Epidermal melanocyte (primary cell): ENCODE data around the gene SLC45A3.

Source experiments
- DNase-seq: peaks from one replicate; pipeline ENCODE4 v3.0.0; 2011; ENCODE audit warnings: low spot score; ENCODE audit not compliant: insufficient read length

SLC45A3 gene

GRCh38 chr1:205668951-205669340 lies 11.4 kb downstream of the SLC45A3 start:
- no peak for DNase-seq

DNA sequence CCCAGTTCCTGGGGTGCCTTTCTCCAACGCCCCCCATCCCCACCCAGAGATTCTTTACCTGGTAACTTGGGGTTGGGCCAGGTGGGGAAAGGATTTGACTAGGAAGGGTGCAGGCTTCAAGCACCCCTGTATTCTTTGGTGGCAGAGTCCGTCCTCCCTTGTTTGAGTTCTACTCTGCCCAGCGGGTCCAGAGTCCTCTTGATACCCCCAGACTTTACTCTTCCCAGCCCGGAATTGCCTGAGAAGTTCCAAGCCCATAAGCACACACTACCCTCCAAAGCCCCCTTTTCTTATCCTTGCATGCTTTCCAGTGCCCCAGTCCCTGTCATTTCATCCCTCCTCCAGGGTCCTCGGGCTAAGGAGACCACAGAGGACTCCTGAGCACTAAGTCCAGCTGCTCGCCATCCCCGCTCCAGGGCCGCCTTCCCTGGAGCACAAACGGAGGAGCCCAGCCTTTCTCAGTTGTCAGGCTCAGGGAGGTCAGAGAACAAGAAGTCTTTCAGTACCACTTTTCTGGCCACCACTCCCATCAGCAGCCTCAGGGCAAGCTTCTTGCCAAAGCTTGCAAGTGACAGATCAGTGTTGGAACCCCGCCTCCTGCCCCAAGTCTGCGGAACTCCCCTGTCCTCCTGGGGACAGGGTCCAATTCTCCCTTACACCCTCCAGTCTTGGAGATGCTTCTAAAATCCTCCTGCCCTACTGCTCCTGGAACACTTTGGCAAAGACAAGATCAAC lies 12.2 kb downstream of the SLC45A3 start:
- no peak for DNase-seq

- no peak for DNase-seq
Measured at GRCh38 chr1:205666372-205667166, 13.7 kb downstream of the SLC45A3 start.

DNA sequence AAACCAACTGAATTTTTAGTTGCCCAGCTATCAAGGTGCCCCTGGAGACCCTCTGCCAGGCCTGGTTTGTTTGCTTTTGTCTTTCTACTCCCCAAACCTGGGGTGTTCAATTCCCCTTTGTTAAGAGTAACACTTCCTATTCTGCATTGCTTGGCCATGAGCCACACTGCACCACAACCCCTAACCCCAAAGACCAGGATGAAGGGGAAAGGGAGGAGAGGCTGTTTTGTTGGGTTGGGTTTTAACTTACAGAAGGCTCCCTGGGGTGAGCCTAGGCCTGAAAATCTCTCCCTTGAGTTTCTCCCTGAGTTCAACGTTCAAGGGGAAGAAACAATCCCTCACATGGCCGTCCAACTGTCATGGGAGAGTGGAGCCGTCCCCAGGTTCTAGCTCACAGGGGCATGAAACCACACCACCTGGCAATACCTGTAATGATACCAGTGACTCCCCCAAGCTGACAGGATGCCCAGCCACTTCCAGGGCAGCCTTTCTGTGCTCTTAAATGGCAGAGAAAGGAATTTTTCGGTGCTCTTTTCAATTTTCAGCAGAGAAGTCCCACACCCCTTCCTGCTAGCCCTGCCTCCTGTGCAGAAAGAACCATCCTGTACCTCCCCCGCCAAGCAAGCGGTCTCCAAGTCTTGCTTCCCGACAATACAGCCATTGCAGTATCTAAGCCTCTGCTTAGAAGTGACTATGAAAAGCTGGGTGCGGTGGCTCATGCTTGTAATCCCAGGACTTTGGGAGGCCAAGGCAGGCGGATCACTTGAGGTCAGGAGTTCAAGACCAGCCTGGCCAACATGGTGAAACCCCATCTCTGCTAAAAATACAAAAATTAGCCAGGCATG lies 14.9 kb downstream of the SLC45A3 start:
- no peak for DNase-seq

- DNase-seq, result no peak
Measured at GRCh38 chr1:205664399-205665017, 15.8 kb downstream of the SLC45A3 start.

- no peak for DNase-seq
Measured at GRCh38 chr1:205663286-205663936, 16.9 kb downstream of the SLC45A3 start.

DNA sequence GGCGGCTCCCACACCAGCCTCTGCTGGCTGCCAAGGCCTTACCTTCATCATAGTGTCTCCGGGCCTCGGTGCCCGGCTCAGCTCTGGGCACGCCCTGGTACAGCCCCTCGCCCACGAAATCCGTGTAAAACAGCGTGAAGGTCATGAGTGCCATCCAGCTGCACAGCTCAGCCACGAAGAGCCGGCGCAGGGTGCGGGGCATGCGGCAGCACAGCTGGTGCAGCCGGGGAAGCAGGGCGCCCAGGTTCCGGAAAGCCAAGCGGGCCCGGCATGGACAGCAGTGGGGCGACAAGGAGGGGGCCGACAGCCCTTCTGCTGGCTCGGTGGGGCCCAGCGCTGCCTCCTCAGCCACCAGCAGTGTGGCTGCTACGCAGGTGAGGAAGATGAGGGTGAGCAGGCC lies 17.5 kb downstream of the SLC45A3 start:
- no peak for DNase-seq

DNA sequence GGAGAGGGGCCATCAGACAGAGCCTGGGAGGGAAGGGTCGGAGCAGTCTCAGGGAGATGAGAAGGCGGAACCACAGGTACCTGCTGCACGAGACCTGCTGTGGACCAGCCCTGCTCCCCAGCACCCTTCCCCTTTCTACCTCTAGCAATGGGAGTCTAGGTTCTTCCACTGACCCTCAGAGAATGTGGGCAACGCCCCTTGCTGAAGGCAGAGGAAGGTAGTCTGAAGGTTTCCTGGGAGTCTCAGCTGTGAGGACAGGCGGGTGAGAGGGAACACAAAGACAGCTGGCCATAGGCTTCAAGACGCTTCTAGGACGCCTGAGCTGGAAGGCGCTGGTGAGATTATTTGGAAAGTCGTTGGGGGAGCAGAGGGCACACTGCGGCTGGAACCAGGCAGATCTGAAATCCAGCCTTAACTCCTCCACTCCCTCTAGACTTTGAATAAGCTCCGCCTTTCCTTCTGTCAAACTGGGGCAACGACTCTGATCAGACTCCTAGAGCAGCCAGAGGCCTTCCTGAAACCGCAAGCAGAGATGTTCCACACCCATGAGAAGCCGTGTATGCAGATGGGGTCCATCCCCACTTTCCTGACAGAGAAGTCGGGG lies 18.1 kb downstream of the SLC45A3 start:
- no peak for DNase-seq

- DNase-seq, result no peak
Measured at GRCh38 chr1:205661429-205662134, 18.7 kb downstream of the SLC45A3 start.

GRCh38 chr1:205660361-205660760 lies 19.9 kb downstream of the SLC45A3 start:
- no peak for DNase-seq

GRCh38 chr1:205658943-205659581 lies 21.2 kb downstream of the SLC45A3 start:
- peak; percentile 63 for DNase-seq

DNA sequence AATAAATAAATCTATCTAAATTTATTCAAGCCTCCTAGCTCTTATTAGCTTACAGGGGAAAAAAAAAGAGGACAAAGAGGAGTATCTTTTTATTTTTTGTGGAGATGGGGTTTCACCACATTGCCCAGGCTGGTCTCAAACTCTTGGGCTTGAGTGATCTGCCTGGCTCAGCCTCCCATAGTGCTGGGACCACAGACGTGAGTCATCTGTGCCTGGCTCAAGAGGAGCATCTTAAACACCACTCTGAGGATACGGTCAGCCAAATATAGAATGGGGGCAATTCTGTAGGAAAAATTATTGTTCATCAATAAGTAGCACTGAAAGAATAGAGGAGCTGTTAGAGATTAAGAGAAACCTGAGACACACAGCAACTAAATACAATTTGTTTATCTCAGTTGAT lies 24.1 kb downstream of the SLC45A3 start:
- DNase-seq, result no peak

DNA sequence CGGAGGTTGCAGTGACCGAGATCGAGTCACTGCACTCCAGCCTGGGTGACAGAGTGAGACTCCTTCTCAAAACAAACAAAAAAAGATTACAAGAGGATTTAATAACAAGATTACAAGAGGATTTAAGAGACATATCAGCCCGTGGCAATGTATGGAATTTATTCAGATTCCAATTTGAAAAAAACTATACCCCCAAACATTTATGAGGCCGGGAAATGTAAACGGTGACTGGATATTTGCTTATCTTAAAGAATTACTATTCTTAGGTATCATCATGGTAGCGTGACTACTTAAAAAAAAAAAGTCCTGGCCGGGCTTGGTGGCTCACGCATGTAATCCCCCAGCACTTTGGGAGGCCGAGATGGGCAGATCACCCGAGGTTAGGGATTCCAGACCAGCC lies 27.3 kb downstream of the SLC45A3 start:
- no peak for DNase-seq

DNA sequence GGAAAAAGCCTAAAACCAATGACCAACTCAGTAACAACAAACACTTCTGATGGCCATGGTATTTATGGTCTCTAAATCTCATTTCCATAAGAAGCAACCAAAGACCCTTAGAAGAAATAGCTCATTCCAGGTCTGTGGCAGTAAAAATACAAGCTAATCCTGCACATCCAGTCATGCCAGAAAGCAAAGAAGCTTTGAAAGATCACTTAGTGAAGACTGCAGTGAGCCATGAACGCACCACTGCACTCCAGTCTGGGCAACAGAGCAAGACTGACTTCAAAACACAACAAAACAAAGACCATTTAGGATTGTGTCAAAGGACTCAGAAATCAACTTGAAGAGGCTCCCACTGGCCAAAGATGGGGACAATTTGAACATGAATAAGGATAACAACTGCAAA lies 30.1 kb downstream of the SLC45A3 start:
- DNase-seq, result no peak

- DNase-seq, result no peak
Measured at GRCh38 chr1:205645519-205645918, 34.8 kb downstream of the SLC45A3 start.

DNA sequence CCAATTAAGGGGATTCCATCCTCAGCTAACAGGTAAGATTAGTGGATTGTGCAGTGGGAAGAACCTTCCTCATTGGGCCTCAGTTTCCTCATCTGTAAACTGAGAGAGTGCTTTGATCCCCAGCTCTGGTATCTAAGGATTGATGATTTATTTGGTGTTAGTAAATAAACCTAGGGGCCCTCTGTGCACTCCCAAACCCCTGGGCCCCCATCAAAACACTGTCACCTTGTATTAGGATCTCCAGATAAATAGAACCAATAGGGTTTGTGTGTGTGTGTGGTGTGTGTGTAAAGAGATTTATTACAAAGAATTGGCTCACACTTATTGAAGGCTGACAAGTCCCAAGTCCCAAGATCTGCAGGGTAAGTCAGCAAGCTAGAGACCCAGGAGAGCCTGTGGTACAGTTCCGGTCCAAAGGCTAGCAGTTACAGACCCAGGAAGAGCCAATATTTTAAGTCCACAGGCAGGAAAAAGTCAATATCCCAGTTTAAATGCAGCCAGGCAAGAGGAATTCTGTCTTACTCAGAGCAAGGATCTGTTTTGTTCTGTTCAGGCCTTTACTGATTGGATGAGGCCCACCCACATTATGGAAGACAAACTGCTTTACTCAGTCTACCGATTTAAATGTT lies 37.5 kb downstream of the SLC45A3 start:
- DNase-seq, result no peak

DNA sequence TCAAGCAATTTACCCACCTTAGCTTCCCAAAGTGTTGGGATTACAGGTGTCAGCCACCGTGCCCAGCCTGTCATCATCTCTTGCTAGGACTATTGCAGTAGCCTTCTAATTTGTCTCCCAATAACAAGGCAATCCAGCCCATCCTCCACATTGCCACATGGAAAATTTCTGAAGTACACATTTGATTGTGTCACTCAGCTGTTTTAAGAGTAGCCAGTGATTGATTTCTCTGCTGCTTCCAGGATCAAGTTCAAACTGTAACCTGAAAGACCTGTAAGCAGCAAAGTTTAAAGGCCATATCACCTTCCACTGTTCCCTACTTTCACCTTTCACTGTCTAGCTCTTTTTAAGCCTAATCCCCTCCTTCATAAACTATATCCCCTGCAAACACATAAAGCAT lies 40.7 kb downstream of the SLC45A3 start:
- DNase-seq, result no peak

DNA sequence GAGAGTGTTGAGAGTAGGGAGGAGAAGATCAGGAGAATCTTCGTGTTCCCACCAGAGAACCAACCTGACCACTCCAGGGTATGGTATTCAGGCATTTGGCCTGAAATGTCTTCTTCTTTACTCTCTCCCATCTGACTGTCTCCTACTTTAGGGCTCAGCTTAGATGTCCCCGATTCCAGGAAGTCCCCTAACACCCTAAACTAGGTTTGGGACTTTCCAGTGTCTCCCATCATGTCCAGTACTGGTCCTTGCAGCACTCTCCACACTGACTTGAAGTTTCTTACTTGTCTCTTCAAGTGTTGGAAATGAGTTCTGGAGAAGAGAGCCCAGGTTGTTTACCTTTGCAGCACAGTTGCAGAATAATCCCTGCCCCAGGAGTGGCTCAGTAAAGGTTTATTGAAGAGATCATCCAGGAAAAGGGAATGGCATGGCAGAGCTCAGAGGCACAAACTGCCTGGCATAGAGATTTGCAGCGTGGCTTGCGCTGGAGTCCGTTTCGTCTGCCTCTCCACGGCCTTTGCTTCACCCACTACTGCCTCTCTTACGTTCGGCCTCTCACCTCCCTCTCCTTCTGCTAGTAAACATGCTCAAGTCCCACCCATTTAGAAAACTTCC lies 42.3 kb downstream of the SLC45A3 start:
- DNase-seq, result no peak

- DNase-seq, result no peak
Measured at GRCh38 chr1:205636732-205637131, 43.6 kb downstream of the SLC45A3 start.
